Activated naive CD4-positive, alpha-beta T cell treated with anti-CD3 and anti-CD28 coated beads, Interleukin-2, amount 50 U/mL, for 72 hours (primary cell): ENCODE measurements around the gene ARHGAP31. TPM values are rescaled to one million over a fixed set of nuclear protein-coding genes. Genes with fewer than 3 reads are reported as not detected.

Experiments
- total RNA-seq, 2 donors: library from RNA; stranded (reverse); gene quantifications; one replicate each; pipeline ENCODE4 v1.2.3, GENCODE V29; 2022

Gene ARHGAP31
- total RNA-seq, 2 donors from 2014 or later: 2.1 to 11.0 TPM

Other genes starting within 250 kb of the ARHGAP31 start
- gene TEX55, start 148.2 kb upstream of the ARHGAP31 start, total RNA-seq: not detected
- under 1 TPM in 1 of 2 donors, not detected in 1; 0.51 TPM for gene UPK1B, start 120.8 kb upstream of the ARHGAP31 start, total RNA-seq
- gene B4GALT4, start 53.5 kb upstream of the ARHGAP31 start, total RNA-seq: 10 to 100 TPM; 13.8 to 21.0 TPM
- gene TMEM39A, start 169.2 kb downstream of the ARHGAP31 start, total RNA-seq: 10 to 100 TPM; 42.8 to 56.9 TPM
- 10 to 100 TPM in 1 of 2 donors, 1 to 10 TPM in 1; 8.3 to 16.9 TPM for gene POGLUT1, start 174.6 kb downstream of the ARHGAP31 start, total RNA-seq
- gene TIMMDC1, start 204.2 kb downstream of the ARHGAP31 start, total RNA-seq: 10 to 100 TPM; 54.9 to 79.2 TPM